Upper lobe of right lung (tissue), 1 donor: Measurements from ENCODE around the gene CMTM8. TPM values are rescaled to one million over a fixed set of nuclear protein-coding genes. Genes with fewer than 3 reads are reported as not detected.

ENCODE experiments used
- ATAC-seq: fragments of 200-7000 bp; cut with Tn5 transposase; one replicate; pipeline ENCODE4 v1.9.1; 2020; ENCODE audit warnings: mild to moderate bottlenecking, moderate library complexity
- DNase-seq: peaks from one replicate; pipeline ENCODE4 v3.0.0-alpha.2; 2020
- H3K27ac ChIP-seq: fragments of 200-600 bp; one replicate; pipeline ENCODE4 v1.8.0; 2022
- H3K27me3 ChIP-seq: fragments of 200-600 bp; one replicate; pipeline ENCODE4 v1.8.0; 2022; ENCODE audit warnings: mild to moderate bottlenecking
- H3K36me3 ChIP-seq: fragments of 200-600 bp; one replicate; pipeline ENCODE4 v1.8.0; 2022
- H3K4me1 ChIP-seq: fragments of 200-600 bp; one replicate; pipeline ENCODE4 v1.8.0; 2022
- H3K4me3 ChIP-seq: fragments of 200-600 bp; one replicate; pipeline ENCODE4 v1.8.0; 2022; ENCODE audit warnings: mild to moderate bottlenecking
- H3K9me3 ChIP-seq: fragments of 200-600 bp; one replicate; pipeline ENCODE4 v1.8.0; 2022
- CTCF ChIP-seq: fragments of 200-600 bp; IDR thresholded peaks from one replicate; pipeline ENCODE4 v1.8.0; 2022; ENCODE audit warnings: antibody characterized with exemption
- intact Hi-C: fragments of 100-400 bp; cut with DNase I; formaldehyde crosslinking; loops from one replicate; pipeline ENCODE4 v1.11.0; 2022
- total RNA-seq: library from RNA; stranded (reverse); fragmentation: NEBNext Ultra II Directional; extraction: Animal tissue kit (Norgen Biotek cat#: 25700); gene quantifications from one replicate; pipeline ENCODE4 v1.2.1, GENCODE V29; 2021
- donor health status: DM: no; HTN: yes; CAD: no; lungs with severe emphysema.

The CMTM8 gene
- total RNA-seq, 1 donor from 2014 or later = 24.9 TPM

- no peak overlapping the region for H3K4me3 ChIP-seq
Observed at GRCh38 chr3:32256206-32256605, 17.7 kb downstream of the CMTM8 start.

GRCh38 chr3:32257042-32257441 lies 18.6 kb downstream of the CMTM8 start:
- H3K27ac ChIP-seq = no peak overlapping the region
- DNase-seq (no peak), ATAC-seq (no peak)
- no peak for TF ChIP-seq CTCF
- no peaks in the 10 kb centered on the region for H3K27me3 ChIP-seq
- no peaks in the 10 kb centered on the region for H3K36me3 ChIP-seq
- no peaks in the 10 kb centered on the region for H3K9me3 ChIP-seq
- no peak overlapping the region for H3K4me3 ChIP-seq
- intact Hi-C loops = no loop called here
- no peaks in the 10 kb centered on the region for H3K4me1 ChIP-seq

More at GRCh38 chr3:32256206-32256605, 17.7 kb downstream of the CMTM8 start:
- no peak for TF ChIP-seq CTCF
- Histone ChIP-seq H3K27ac (no peak overlapping the region), H3K4me1 (no peaks in the 10 kb centered on the region), H3K27me3 (no peaks in the 10 kb centered on the region), H3K36me3 (no peaks in the 10 kb centered on the region), H3K9me3 (no peaks in the 10 kb centered on the region)
- DNase-seq = no peak
- intact Hi-C loops = no loop called here
- no peak for ATAC-seq

GRCh38 chr3:32257641-32258438 lies 19.4 kb downstream of the CMTM8 start:
- no peaks in the 10 kb centered on the region for H3K9me3 ChIP-seq
- H3K27me3 ChIP-seq = no peaks in the 10 kb centered on the region
- DNase-seq (no peak), ATAC-seq (no peak)
- no peaks in the 10 kb centered on the region for H3K4me1 ChIP-seq
- TF ChIP-seq CTCF = no peak
- intact Hi-C loops = no loop called here
- H3K27ac ChIP-seq = no peak overlapping the region
- H3K36me3 ChIP-seq = no peaks in the 10 kb centered on the region
- no peak overlapping the region for H3K4me3 ChIP-seq

GRCh38 chr3:32258869-32259268 lies 20.4 kb downstream of the CMTM8 start:
- intact Hi-C loops = no loop called here
- Histone ChIP-seq H3K9me3 (no peaks in the 10 kb centered on the region), H3K27me3 (no peaks in the 10 kb centered on the region), H3K4me3 (no peak overlapping the region), H3K36me3 (no peaks in the 10 kb centered on the region), H3K27ac (no peak overlapping the region), H3K4me1 (no peaks in the 10 kb centered on the region)
- TF ChIP-seq CTCF = no peak
- no peak for DNase-seq
- ATAC-seq = no peak

GRCh38 chr3:32261545-32261944 lies 23.1 kb downstream of the CMTM8 start:
- no peaks in the 10 kb centered on the region for H3K27me3 ChIP-seq
- H3K36me3 ChIP-seq = no peaks in the 10 kb centered on the region
- H3K4me1 ChIP-seq = no peaks in the 10 kb centered on the region
- no peak overlapping the region for H3K27ac ChIP-seq
- ATAC-seq (no peak), DNase-seq (no peak)
- no peak for TF ChIP-seq CTCF
- intact Hi-C loops = no loop called here
- no peaks in the 10 kb centered on the region for H3K9me3 ChIP-seq
- no peak overlapping the region for H3K4me3 ChIP-seq

- no peaks in the 10 kb centered on the region for H3K27me3 ChIP-seq
- intact Hi-C loops = no loop called here
- no peak for TF ChIP-seq CTCF
- no peaks in the 10 kb centered on the region for H3K9me3 ChIP-seq
- H3K4me3 ChIP-seq = no peak overlapping the region
- no peaks in the 10 kb centered on the region for H3K36me3 ChIP-seq
- no peaks in the 10 kb centered on the region for H3K4me1 ChIP-seq
- no peak overlapping the region for H3K27ac ChIP-seq
- DNase-seq (no peak), ATAC-seq (no peak)
Observed at GRCh38 chr3:32262201-32262600, 23.7 kb downstream of the CMTM8 start.
